Osteocyte (in vitro differentiated cells): ENCODE data around the gene SRGAP1. TPM values are rescaled to one million over a fixed set of nuclear protein-coding genes. Genes with fewer than 3 reads are reported as not detected.
"Not testable (repeated sequence)": the region's sequence is repeated elsewhere in the genome, so short reads cannot be mapped to it uniquely, and the experiment has no call there.

Experiments used
- DNase-seq: peaks from one replicate; pipeline ENCODE4 v3.0.0; 2021; ENCODE audit warnings: mixed read lengths; ENCODE audit not compliant: unreplicated experiment; ENCODE audit errors: extremely low spot score
- H3K27ac Mint-ChIP-seq: one replicate; pipeline ENCODE4 v1.8.0; 2021; ENCODE audit warnings: mild to moderate bottlenecking, mixed read lengths; ENCODE audit not compliant: unreplicated experiment
- H3K27me3 Mint-ChIP-seq: one replicate; pipeline ENCODE4 v1.8.0; 2021; ENCODE audit warnings: mixed read lengths; ENCODE audit not compliant: unreplicated experiment
- H3K36me3 Mint-ChIP-seq: one replicate; pipeline ENCODE4 v1.8.0; 2021; ENCODE audit warnings: mixed read lengths; ENCODE audit not compliant: unreplicated experiment
- H3K4me1 Mint-ChIP-seq: one replicate; pipeline ENCODE4 v1.8.0; 2021; ENCODE audit warnings: mixed read lengths; ENCODE audit not compliant: unreplicated experiment
- H3K4me3 Mint-ChIP-seq: one replicate; pipeline ENCODE4 v1.8.0; 2021; ENCODE audit warnings: mild to moderate bottlenecking, moderate library complexity, mixed read lengths; ENCODE audit not compliant: unreplicated experiment
- H3K9me3 Mint-ChIP-seq: one replicate; pipeline ENCODE4 v1.8.0; 2021; ENCODE audit warnings: mixed read lengths; ENCODE audit not compliant: unreplicated experiment
- CTCF ChIP-seq: fragments of 200-600 bp; sonication (generic); IDR thresholded peaks from 2 replicates; pipeline ENCODE4 v1.5.0; 2021; ENCODE audit warnings: antibody characterized with exemption, mild to moderate bottlenecking, moderate library complexity
- total RNA-seq: library from RNA; stranded (reverse); gene quantifications from 2 replicates; pipeline ENCODE4 v1.2.1, GENCODE V29; 2021

SRGAP1 gene
- total RNA-seq, 1 donor from 2014 or later = 11.0 TPM

- no peak for TF ChIP-seq CTCF
- Mint-ChIP-seq H3K36me3 (peaks cover 34% of the 10 kb centered on the region), H3K9me3 (no peaks in the 10 kb centered on the region), H3K27me3 (no peaks in the 10 kb centered on the region), H3K27ac (no peak overlapping the region), H3K4me3 (no peak overlapping the region), H3K4me1 (peaks cover 3% of the 10 kb centered on the region)
- no peak for DNase-seq
Measured at GRCh38 chr12:64124511-64125197, 280.2 kb downstream of the SRGAP1 start.

- TF ChIP-seq CTCF = no peak
- no peak for DNase-seq
- H3K4me1 Mint-ChIP-seq = peaks cover 3% of the 10 kb centered on the region
- H3K27me3 Mint-ChIP-seq = no peaks in the 10 kb centered on the region
- no peak overlapping the region for H3K27ac Mint-ChIP-seq
- H3K4me3 Mint-ChIP-seq = no peak overlapping the region
- no peaks in the 10 kb centered on the region for H3K9me3 Mint-ChIP-seq
- H3K36me3 Mint-ChIP-seq = peaks cover 34% of the 10 kb centered on the region
Measured at GRCh38 chr12:64125913-64126312, 281.4 kb downstream of the SRGAP1 start.

- no peak for TF ChIP-seq CTCF
- Mint-ChIP-seq H3K27ac (no peak overlapping the region), H3K27me3 (no peaks in the 10 kb centered on the region), H3K4me3 (no peak overlapping the region), H3K9me3 (peaks cover 5% of the 10 kb centered on the region), H3K36me3 (peaks cover 42% of the 10 kb centered on the region), H3K4me1 (peaks cover 3% of the 10 kb centered on the region)
- no peak for DNase-seq
Measured at GRCh38 chr12:64127811-64128210, 283.3 kb downstream of the SRGAP1 start.

GRCh38 chr12:64128366-64128765, 283.9 kb downstream of the SRGAP1 start:
- TF ChIP-seq CTCF = no peak
- Mint-ChIP-seq H3K27me3 (no peaks in the 10 kb centered on the region), H3K27ac (no peak overlapping the region), H3K9me3 (peaks cover 5% of the 10 kb centered on the region), H3K4me3 (no peak overlapping the region), H3K4me1 (peaks cover 3% of the 10 kb centered on the region), H3K36me3 (peaks cover 44% of the 10 kb centered on the region)
- DNase-seq = no peak

- not testable (repeated sequence) for H3K27me3 Mint-ChIP-seq, H3K4me1 Mint-ChIP-seq, DNase-seq, H3K9me3 Mint-ChIP-seq, H3K4me3 Mint-ChIP-seq, H3K27ac Mint-ChIP-seq
- peaks cover 64% of the 10 kb centered on the region for H3K36me3 Mint-ChIP-seq
Measured at GRCh38 chr12:64130476-64130875, 286.0 kb downstream of the SRGAP1 start.

- peaks cover 68% of the 10 kb centered on the region for H3K36me3 Mint-ChIP-seq
- H3K27ac Mint-ChIP-seq, H3K4me3 Mint-ChIP-seq, H3K4me1 Mint-ChIP-seq, DNase-seq, H3K9me3 Mint-ChIP-seq, H3K27me3 Mint-ChIP-seq: not testable (repeated sequence)
Measured at GRCh38 chr12:64131456-64131855, 287.0 kb downstream of the SRGAP1 start.

GRCh38 chr12:64132672-64133071, 288.2 kb downstream of the SRGAP1 start:
- DNase-seq = not testable (repeated sequence)

More at GRCh38 chr12:64132672-64133071, 288.2 kb downstream of the SRGAP1 start:
- not testable (repeated sequence) for H3K27ac Mint-ChIP-seq, H3K4me3 Mint-ChIP-seq, H3K9me3 Mint-ChIP-seq, H3K27me3 Mint-ChIP-seq
- Mint-ChIP-seq H3K4me1 (peaks cover 11% of the 10 kb centered on the region), H3K36me3 (peaks cover 65% of the 10 kb centered on the region)
